Thyroid gland (tissue), 4 donors: ENCODE data around the gene GAMT. TPM values are rescaled to one million over a fixed set of nuclear protein-coding genes. Genes with fewer than 3 reads are reported as not detected.

Experiments
- DNase-seq, 2 donors: peaks; one replicate each; pipeline ENCODE4 v3.0.0-alpha.2; 2019
- H3K27ac ChIP-seq, 3 donors: fragments of 200-600 bp; sonication (generic); 1 replicate in 2 of 3; 2 replicates in 1 of 3; pipeline ENCODE4 v1.5.1; 2016 to 2019; ENCODE audit warnings: mild to moderate bottlenecking in 1 of 3, moderate library complexity in 1 of 3
- H3K27me3 ChIP-seq: fragments of 200-600 bp; sonication (generic); one replicate; pipeline ENCODE4 v1.5.1; 2019
- H3K36me3 ChIP-seq, 2 donors: fragments of 200-600 bp; sonication (generic); one replicate each; pipeline ENCODE4 v1.5.1; 2016 to 2019
- H3K4me1 ChIP-seq, 2 donors: fragments of 200-600 bp; sonication (generic); one replicate each; pipeline ENCODE4 v1.5.1; 2017 to 2019
- H3K4me3 ChIP-seq, 3 donors: fragments of 200-600 bp; sonication (generic); replicated peaks in 1 of 3; 1 replicate in 2 of 3; 2 replicates in 1 of 3; pipeline ENCODE4 v1.5.1; 2016; ENCODE audit warnings: mild to moderate bottlenecking in 1 of 3
- H3K9me3 ChIP-seq: fragments of 200-600 bp; sonication (generic); one replicate; pipeline ENCODE4 v1.5.1; 2017
- CTCF ChIP-seq, 6 experiments: fragments of 200-600 bp in 3 of 6; fragments of 450-650 bp in 3 of 6; sonication (generic) in 3 of 6; IDR thresholded peaks; one replicate each; pipeline ENCODE4 v1.5.1; 2016 to 2019; ENCODE audit warnings: antibody characterized with exemption in 6 of 6, mild to moderate bottlenecking in 2 of 6, inconsistent platforms in 1 of 6, moderate library complexity in 1 of 6
- POLR2A ChIP-seq, 2 donors: fragments of 450-650 bp; IDR thresholded peaks; one replicate each; pipeline ENCODE4 v1.6.1; 2017; ENCODE audit warnings: antibody characterized with exemption in 2 of 2, mild to moderate bottlenecking in 2 of 2, moderate library complexity in 1 of 2
- WGBS, 2 donors: methylation state at CpG; one replicate each; pipeline ENCODE4 v1.1.5; 2017; 5-methylcytosine and 5-hydroxymethylcytosine counted together
- intact Hi-C: fragments of 100-400 bp; cut with DNase I; formaldehyde crosslinking; loops from one replicate; pipeline ENCODE4 v1.15.1; 2023
- total RNA-seq, 4 donors: library from RNA; depleted of rRNA; stranded (reverse); fragments of >200 nt; gene quantifications; one replicate each; pipeline ENCODE4 v1.2.3, GENCODE V29; 2016

Gene GAMT
- total RNA-seq, 4 donors from 2014 or later, result 22.2 to 39.5 (median 29.1) TPM

DNA sequence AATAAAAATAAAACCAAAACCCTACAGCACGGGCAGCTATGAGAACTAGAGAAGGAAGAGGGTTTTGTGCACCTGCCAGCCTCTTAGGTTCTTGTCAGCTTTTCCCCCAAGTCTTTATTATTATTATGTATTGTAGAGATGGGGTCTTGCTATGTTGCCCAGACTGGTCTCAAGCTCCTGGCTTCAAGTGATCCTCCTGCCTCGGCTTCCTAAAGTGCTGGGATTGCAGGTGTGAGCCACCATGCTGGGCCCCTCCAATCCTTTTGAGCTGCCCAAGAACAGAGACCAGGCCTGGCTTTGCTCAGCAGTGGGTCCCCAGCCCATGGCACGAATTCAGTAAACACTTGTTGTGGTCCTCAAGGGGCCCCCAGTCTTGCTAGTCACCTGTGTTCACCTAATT lies 19.1 kb downstream of the GAMT start:
- no peak overlapping the region for H3K4me3 ChIP-seq
- whole genome bisulfite sequencing, 2 donors, result 83 to 86% methylated on average over 2 to 3 of the region's 3 CpGs
- no peak for TF ChIP-seq POLR2A (IDR thresholded peaks at IDR 0.05)
- TF ChIP-seq CTCF (IDR thresholded peaks at IDR 0.05), result no peak
- no peaks in the 10 kb centered on the region for H3K27me3 ChIP-seq
- intact Hi-C loops, result no loop called here
- no peak for DNase-seq
- H3K9me3 ChIP-seq, result no peaks in the 10 kb centered on the region
- no peak overlapping the region for H3K27ac ChIP-seq
- no peaks in the 10 kb centered on the region for H3K36me3 ChIP-seq
- peaks cover 11 to 18% of the 10 kb centered on the region in 2 donors for H3K4me1 ChIP-seq

DNA sequence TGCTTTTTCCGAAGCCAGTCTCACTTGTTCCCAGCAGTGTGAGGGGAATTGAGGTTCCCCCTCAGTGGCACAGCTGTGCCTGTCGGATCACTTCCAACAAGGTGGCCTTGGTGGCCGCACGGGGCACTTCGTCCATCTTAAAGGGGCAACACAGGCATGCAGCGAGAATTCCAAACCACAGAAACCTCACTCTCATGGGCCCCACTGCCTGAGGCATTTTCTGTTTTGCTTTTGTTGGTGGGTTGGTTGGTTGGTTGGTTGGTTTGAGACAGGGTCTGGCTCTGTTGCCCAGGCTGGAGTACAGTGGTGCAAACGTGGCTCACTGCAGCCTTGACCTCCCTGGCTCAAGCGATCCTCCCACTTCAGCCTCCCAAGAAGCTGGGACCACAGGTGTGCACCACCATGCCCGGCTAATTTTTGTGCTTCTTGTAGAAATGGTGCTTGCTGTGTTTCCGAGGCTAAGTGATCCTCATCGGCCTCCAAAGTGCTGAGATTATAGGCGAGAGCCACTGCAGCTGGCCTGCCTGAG lies 21.3 kb downstream of the GAMT start:
- Histone ChIP-seq H3K4me1 (peaks cover 6% of the 10 kb centered on the region in 2 donors), H3K4me3 (no peak overlapping the region), H3K9me3 (no peaks in the 10 kb centered on the region), H3K36me3 (no peaks in the 10 kb centered on the region), H3K27me3 (no peaks in the 10 kb centered on the region), H3K27ac (no peak overlapping the region)
- TF ChIP-seq POLR2A (IDR thresholded peaks at IDR 0.05) (no peak), CTCF (IDR thresholded peaks at IDR 0.05) (no peak)
- intact Hi-C loops, result no loop called here
- 78 to 87% methylated on average over 8 to 12 of the region's 12 CpGs for WGBS, 2 donors
- DNase-seq, result no peak

- no peak for DNase-seq
- no peak overlapping the region for H3K4me3 ChIP-seq
- no peaks in the 10 kb centered on the region for H3K27me3 ChIP-seq
- no peaks in the 10 kb centered on the region for H3K9me3 ChIP-seq
- peaks cover 0 to 1% of the 10 kb centered on the region in 2 donors for H3K36me3 ChIP-seq
- WGBS, 2 donors, result 83 to 86% methylated on average over 10 to 20 of the region's 27 CpGs
- intact Hi-C loops, result no loop called here
- H3K27ac ChIP-seq, result no peak overlapping the region
- no peak for TF ChIP-seq CTCF (IDR thresholded peaks at IDR 0.05)
- TF ChIP-seq POLR2A (IDR thresholded peaks at IDR 0.05), result no peak
- H3K4me1 ChIP-seq, result no peaks in the 10 kb centered on the region
Observed at GRCh38 chr19:1379126-1379905, 22.0 kb downstream of the GAMT start.

DNA sequence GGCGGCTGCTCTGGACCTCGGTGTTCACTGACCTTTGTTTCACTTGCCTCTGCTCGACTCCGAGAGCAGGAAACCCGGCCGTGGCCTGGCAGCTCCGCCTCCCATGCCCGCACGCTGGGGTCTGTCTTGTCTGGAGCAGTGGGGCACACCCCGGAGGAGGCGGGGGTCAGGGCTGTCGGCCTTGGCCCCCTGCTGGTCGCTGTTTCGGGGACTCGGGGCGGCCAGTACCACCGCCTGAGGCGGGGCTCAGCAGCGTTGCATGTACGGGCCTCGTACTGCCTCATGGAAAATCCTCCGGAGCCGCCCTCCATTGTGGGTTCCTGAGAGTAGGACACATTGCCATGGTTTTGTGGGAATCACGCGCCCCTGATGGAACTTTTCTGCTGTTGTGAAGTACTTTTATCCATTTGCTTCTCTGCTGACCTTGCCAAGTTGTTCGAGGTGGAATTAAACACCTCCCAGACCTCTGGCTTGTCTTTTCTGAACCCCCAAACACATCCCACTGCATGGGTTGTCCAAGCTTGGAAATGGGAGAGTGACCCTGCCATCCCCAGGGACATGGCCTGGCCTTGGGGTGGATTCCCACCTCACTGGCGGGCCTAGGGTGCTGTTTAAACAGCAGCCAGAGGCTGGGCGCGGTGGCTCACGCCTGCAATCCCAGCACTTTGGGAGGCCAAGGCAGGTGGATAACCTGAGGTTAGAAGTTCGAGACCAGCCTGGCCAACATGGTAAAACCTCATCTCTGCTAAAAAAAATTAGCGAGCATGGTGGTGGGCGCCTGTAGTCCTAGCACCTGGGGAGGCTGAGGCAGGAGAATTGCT lies 23.2 kb downstream of the GAMT start:
- 92 to 95% methylated on average over 12 to 26 of the region's 33 CpGs for WGBS, 2 donors
- H3K36me3 ChIP-seq, result peaks cover 0 to 13% of the 10 kb centered on the region in 2 donors
- H3K4me1 ChIP-seq, result no peaks in the 10 kb centered on the region
- H3K4me3 ChIP-seq, result no peak overlapping the region
- H3K27me3 ChIP-seq, result no peaks in the 10 kb centered on the region
- intact Hi-C loops, result no loop called here
- no peaks in the 10 kb centered on the region for H3K9me3 ChIP-seq
- DNase-seq, result no peak
- no peak overlapping the region for H3K27ac ChIP-seq
- TF ChIP-seq CTCF (IDR thresholded peaks at IDR 0.05), result no peak
- TF ChIP-seq POLR2A (IDR thresholded peaks at IDR 0.05), result no peak
